ENCODE results near the gene IGFBP5.

Gene IGFBP5

DNA sequence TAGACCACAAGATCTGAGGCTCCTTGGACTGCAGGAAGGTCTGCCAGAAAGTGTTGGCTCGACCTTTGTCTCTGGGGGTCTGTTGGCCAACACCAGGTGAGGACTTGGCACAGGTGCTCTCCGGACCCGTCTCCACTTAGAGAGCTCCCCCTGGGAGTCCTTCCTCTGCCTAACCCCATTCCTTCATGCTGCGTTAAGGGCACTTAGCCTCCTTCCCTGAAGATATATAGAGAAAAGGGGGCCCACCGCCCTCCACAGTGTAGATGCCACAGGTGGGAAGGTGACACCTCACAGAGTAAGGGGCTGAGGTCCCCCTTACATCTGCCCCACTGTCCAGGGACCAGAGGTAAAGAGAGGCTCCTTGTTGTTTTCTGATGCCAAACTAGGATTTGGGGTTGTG, 8.2 kb downstream of the IGFBP5 start:
- TF ChIP-seq, protein P1, sequence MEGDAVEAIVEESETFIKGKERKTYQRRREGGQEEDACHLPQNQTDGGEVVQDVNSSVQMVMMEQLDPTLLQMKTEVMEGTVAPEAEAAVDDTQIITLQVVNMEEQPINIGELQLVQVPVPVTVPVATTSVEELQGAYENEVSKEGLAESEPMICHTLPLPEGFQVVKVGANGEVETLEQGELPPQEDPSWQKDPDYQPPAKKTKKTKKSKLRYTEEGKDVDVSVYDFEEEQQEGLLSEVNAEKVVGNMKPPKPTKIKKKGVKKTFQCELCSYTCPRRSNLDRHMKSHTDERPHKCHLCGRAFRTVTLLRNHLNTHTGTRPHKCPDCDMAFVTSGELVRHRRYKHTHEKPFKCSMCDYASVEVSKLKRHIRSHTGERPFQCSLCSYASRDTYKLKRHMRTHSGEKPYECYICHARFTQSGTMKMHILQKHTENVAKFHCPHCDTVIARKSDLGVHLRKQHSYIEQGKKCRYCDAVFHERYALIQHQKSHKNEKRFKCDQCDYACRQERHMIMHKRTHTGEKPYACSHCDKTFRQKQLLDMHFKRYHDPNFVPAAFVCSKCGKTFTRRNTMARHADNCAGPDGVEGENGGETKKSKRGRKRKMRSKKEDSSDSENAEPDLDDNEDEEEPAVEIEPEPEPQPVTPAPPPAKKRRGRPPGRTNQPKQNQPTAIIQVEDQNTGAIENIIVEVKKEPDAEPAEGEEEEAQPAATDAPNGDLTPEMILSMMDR (IDR thresholded peaks at IDR 0.05; ENCODE audit: insufficient read depth, low read length, poor library complexity, severe bottlenecking) = no peak
- no peak for TF ChIP-seq EZH2phosphoT487 (conservative IDR thresholded peaks at IDR 0.05; ENCODE audit: low read length)
- Histone ChIP-seq H4K20me1 (ENCODE audit: low read depth, low read length) (no peaks in the 10 kb centered on the region), H2AFZ (ENCODE audit: low read depth, low read length, severe bottlenecking) (no peak overlapping the region), H3K9me2 (replicated peaks; ENCODE audit: insufficient read depth, low read length) (no peaks in the 10 kb centered on the region), H3K79me2 (ENCODE audit: insufficient read depth, low read length) (no peaks in the 10 kb centered on the region), H3K4me3 (ENCODE audit: insufficient read depth, low read length, poor library complexity, severe bottlenecking) (no peak overlapping the region), H3F3A (ENCODE audit: insufficient read depth) (no peaks in the 10 kb centered on the region), H3K4me2 (ENCODE audit: low read depth, low read length, poor library complexity, severe bottlenecking) (no peak overlapping the region), H3K27me3 (ENCODE audit: low read length) (no peaks in the 10 kb centered on the region), H3K9ac (ENCODE audit: low read length) (no peak overlapping the region), H3K27ac (ENCODE audit: low read depth, low read length) (no peak overlapping the region), H3K9me3 (ENCODE audit: insufficient read depth, low read length) (no peaks in the 10 kb centered on the region), H3K36me3 (ENCODE audit: low read length) (no peaks in the 10 kb centered on the region)

DNA sequence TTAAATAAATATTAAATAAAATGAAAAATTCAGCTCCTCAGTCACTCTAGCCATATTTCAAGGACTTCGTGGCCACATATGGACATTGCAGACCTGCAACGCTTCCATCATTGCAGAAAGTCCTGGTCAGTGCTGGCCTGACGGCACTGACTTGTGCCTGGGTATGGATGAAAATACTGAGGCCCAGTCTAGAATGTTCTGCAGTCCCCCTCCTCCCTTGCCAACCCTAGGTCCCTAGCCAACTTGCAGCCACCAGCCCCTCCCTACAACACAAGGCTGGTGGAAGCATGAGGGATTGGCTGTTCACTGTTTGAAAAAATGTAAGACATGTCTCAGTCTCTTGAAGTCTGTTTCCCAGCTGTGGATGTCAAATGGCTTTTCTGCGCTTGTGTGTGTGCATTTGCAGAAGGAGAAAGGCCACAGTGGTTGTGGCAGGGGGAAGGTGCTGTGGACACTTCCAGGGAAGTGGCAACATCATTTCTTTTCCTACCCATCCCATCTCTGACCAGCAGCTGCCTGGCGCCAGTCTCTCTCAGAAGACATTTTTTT, 9.9 kb downstream of the IGFBP5 start:
- no peak overlapping the region for H3K27ac ChIP-seq (ENCODE audit: low read depth, low read length)
- H3K4me2 ChIP-seq (ENCODE audit: low read depth, low read length, poor library complexity, severe bottlenecking) = no peak overlapping the region
- H3K36me3 ChIP-seq (ENCODE audit: low read length) = no peaks in the 10 kb centered on the region
- H3F3A ChIP-seq (ENCODE audit: insufficient read depth) = no peaks in the 10 kb centered on the region
- H3K79me2 ChIP-seq (ENCODE audit: insufficient read depth, low read length) = no peaks in the 10 kb centered on the region
- H3K9me3 ChIP-seq (ENCODE audit: insufficient read depth, low read length) = no peaks in the 10 kb centered on the region
- no peaks in the 10 kb centered on the region for H4K20me1 ChIP-seq (ENCODE audit: low read depth, low read length)
- no peak for TF ChIP-seq EZH2phosphoT487 (conservative IDR thresholded peaks at IDR 0.05; ENCODE audit: low read length)
- TF ChIP-seq, protein P1 (IDR thresholded peaks at IDR 0.05; ENCODE audit: insufficient read depth, low read length, poor library complexity, severe bottlenecking) = no peak
- H3K4me3 ChIP-seq (ENCODE audit: insufficient read depth, low read length, poor library complexity, severe bottlenecking) = no peak overlapping the region
- H3K27me3 ChIP-seq (ENCODE audit: low read length) = no peaks in the 10 kb centered on the region
- H2AFZ ChIP-seq (ENCODE audit: low read depth, low read length, severe bottlenecking) = no peak overlapping the region
- H3K9me2 ChIP-seq (replicated peaks; ENCODE audit: insufficient read depth, low read length) = no peaks in the 10 kb centered on the region
- no peak overlapping the region for H3K9ac ChIP-seq (ENCODE audit: low read length)

DNA sequence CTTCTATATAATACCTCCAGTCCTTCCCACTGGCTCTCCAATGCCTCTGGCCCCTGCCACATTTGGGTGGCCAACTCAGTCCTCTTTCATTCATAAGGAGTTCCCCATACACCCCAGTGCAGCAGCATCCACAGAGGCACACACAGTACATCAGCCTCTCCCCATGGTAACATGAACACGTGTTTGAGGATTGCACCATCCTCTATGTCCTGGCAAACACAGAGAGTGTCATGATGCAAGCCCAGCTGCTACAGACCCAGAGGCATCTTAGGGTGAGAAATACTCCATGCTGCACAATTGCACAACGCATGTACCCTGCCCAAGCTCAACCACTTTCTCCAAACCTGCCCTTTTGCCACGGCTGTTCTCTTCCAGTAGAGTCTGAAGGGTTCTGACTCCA, 11.5 kb downstream of the IGFBP5 start:
- Histone ChIP-seq H3K4me2 (ENCODE audit: low read depth, low read length, poor library complexity, severe bottlenecking) (no peak overlapping the region), H3K9me3 (ENCODE audit: insufficient read depth, low read length) (no peaks in the 10 kb centered on the region), H3K9ac (ENCODE audit: low read length) (no peak overlapping the region), H4K20me1 (ENCODE audit: low read depth, low read length) (no peaks in the 10 kb centered on the region), H2AFZ (ENCODE audit: low read depth, low read length, severe bottlenecking) (no peak overlapping the region), H3K9me2 (replicated peaks; ENCODE audit: insufficient read depth, low read length) (no peaks in the 10 kb centered on the region), H3K4me3 (ENCODE audit: insufficient read depth, low read length, poor library complexity, severe bottlenecking) (no peak overlapping the region), H3K36me3 (ENCODE audit: low read length) (no peaks in the 10 kb centered on the region), H3F3A (ENCODE audit: insufficient read depth) (no peaks in the 10 kb centered on the region), H3K27me3 (ENCODE audit: low read length) (no peaks in the 10 kb centered on the region), H3K79me2 (ENCODE audit: insufficient read depth, low read length) (no peaks in the 10 kb centered on the region), H3K27ac (ENCODE audit: low read depth, low read length) (no peak overlapping the region)
- TF ChIP-seq, protein P1 (IDR thresholded peaks at IDR 0.05; ENCODE audit: insufficient read depth, low read length, poor library complexity, severe bottlenecking) = no peak
- TF ChIP-seq EZH2phosphoT487 (conservative IDR thresholded peaks at IDR 0.05; ENCODE audit: low read length) = no peak
